Keratinocyte (primary cell): ENCODE results near the gene FAAH.

Experiments used
- EZH2 ChIP-seq: IDR thresholded peaks from one replicate; pipeline ENCODE4 v1.6.1; 2012; ENCODE audit warnings: inconsistent platforms, mild to moderate bottlenecking, low read length, moderate library complexity
- TF ChIP-seq, protein P1 (sequence below), 3 experiments: IDR thresholded peaks in 1 of 3; conservative IDR thresholded peaks in 1 of 3; optimal IDR thresholded peaks in 1 of 3; 2 replicates in 2 of 3; 3 replicates in 1 of 3; pipeline versions ENCODE3 to v1.5.1; 2011; ENCODE audit warnings: low read length in 3 of 3, mild to moderate bottlenecking in 3 of 3, moderate library complexity in 2 of 3, control low read depth in 1 of 3, inconsistent platforms in 1 of 3; ENCODE audit not compliant: insufficient read depth in 2 of 3; ENCODE audit errors: extremely low read depth in 1 of 3

- no peak for TF ChIP-seq EZH2
- TF ChIP-seq, protein P1, sequence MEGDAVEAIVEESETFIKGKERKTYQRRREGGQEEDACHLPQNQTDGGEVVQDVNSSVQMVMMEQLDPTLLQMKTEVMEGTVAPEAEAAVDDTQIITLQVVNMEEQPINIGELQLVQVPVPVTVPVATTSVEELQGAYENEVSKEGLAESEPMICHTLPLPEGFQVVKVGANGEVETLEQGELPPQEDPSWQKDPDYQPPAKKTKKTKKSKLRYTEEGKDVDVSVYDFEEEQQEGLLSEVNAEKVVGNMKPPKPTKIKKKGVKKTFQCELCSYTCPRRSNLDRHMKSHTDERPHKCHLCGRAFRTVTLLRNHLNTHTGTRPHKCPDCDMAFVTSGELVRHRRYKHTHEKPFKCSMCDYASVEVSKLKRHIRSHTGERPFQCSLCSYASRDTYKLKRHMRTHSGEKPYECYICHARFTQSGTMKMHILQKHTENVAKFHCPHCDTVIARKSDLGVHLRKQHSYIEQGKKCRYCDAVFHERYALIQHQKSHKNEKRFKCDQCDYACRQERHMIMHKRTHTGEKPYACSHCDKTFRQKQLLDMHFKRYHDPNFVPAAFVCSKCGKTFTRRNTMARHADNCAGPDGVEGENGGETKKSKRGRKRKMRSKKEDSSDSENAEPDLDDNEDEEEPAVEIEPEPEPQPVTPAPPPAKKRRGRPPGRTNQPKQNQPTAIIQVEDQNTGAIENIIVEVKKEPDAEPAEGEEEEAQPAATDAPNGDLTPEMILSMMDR (optimal IDR thresholded peaks at IDR 0.05 in 1 of 3, IDR thresholded peaks at IDR 0.05 in 1 of 3, conservative IDR thresholded peaks at IDR 0.05 in 1 of 3; ENCODE audit: extremely low read depth in 1 of 3, insufficient read depth in 2 of 3, low read length in 3 of 3) = no peak
Observed at GRCh38 chr1:46362158-46362557, 32.0 kb upstream of the FAAH start.
